ENCODE data around the gene CERS4. TPM values are rescaled to one million over a fixed set of nuclear protein-coding genes. Genes with fewer than 3 reads are reported as not detected.
A peak's percentile ranks its signal among the peaks of the same experiment; 100 is the strongest.

CERS4 gene
- total RNA-seq, 1 donor from 2014 or later = 81.5 TPM

- TF ChIP-seq POLR2A (IDR thresholded peaks at IDR 0.05) (no peak), POLR2AphosphoS5 (IDR thresholded peaks at IDR 0.05; ENCODE audit: insufficient read depth in 1 of 2, low read depth in 1 of 2) (no peak)
- TF ChIP-seq, protein P1, sequence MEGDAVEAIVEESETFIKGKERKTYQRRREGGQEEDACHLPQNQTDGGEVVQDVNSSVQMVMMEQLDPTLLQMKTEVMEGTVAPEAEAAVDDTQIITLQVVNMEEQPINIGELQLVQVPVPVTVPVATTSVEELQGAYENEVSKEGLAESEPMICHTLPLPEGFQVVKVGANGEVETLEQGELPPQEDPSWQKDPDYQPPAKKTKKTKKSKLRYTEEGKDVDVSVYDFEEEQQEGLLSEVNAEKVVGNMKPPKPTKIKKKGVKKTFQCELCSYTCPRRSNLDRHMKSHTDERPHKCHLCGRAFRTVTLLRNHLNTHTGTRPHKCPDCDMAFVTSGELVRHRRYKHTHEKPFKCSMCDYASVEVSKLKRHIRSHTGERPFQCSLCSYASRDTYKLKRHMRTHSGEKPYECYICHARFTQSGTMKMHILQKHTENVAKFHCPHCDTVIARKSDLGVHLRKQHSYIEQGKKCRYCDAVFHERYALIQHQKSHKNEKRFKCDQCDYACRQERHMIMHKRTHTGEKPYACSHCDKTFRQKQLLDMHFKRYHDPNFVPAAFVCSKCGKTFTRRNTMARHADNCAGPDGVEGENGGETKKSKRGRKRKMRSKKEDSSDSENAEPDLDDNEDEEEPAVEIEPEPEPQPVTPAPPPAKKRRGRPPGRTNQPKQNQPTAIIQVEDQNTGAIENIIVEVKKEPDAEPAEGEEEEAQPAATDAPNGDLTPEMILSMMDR (IDR thresholded peaks at IDR 0.05) = no peak
- Histone ChIP-seq H3K4me3 (peak overlapping the region; percentile 44 to 68), H3K9me3 (no peaks in the 10 kb centered on the region), H3K27me3 (no peaks in the 10 kb centered on the region), H3K36me3 (peaks cover 0 to 33% of the 10 kb centered on the region in 2 donors), H3K4me1 (peaks cover 41% of the 10 kb centered on the region), H3K27ac (peak overlapping the region; percentile 66)
- intact Hi-C loops (cut with DNase I) = no loop called here
- no peak for DNase-seq (ENCODE audit: extremely low spot score in 2 of 2)
These were observed 99.7 kb downstream of the CERS4 start for GRCh38 chr19:8308891-8309291.

GRCh38 chr19:8310342-8311055 lies 101.3 kb downstream of the CERS4 start:
- intact Hi-C loops (cut with DNase I) = no loop called here
- Histone ChIP-seq H3K4me3 (no peak overlapping the region), H3K27me3 (no peaks in the 10 kb centered on the region), H3K9me3 (no peaks in the 10 kb centered on the region), H3K36me3 (peaks cover 0 to 49% of the 10 kb centered on the region in 2 donors), H3K4me1 (peaks cover 41% of the 10 kb centered on the region), H3K27ac (no peak overlapping the region)
- DNase-seq (ENCODE audit: extremely low spot score in 2 of 2) = no peak
- no peak for TF ChIP-seq POLR2A (IDR thresholded peaks at IDR 0.05)
- no peak for TF ChIP-seq POLR2AphosphoS5 (IDR thresholded peaks at IDR 0.05; ENCODE audit: insufficient read depth in 1 of 2, low read depth in 1 of 2)
- TF ChIP-seq, protein P1 (IDR thresholded peaks at IDR 0.05) = no peak

- H3K27me3 ChIP-seq = no peaks in the 10 kb centered on the region
- DNase-seq (ENCODE audit: extremely low spot score in 2 of 2) = no peak
- peaks cover 0 to 52% of the 10 kb centered on the region in 2 donors for H3K36me3 ChIP-seq
- no peak overlapping the region for H3K4me3 ChIP-seq
- intact Hi-C loops (cut with DNase I) = no loop called here
- H3K27ac ChIP-seq = no peak overlapping the region
- TF ChIP-seq POLR2AphosphoS5 (IDR thresholded peaks at IDR 0.05; ENCODE audit: insufficient read depth in 1 of 2, low read depth in 1 of 2) = no peak
- no peak for TF ChIP-seq POLR2A (IDR thresholded peaks at IDR 0.05)
- TF ChIP-seq, protein P1 (IDR thresholded peaks at IDR 0.05) = no peak
- H3K9me3 ChIP-seq = no peaks in the 10 kb centered on the region
- H3K4me1 ChIP-seq = peaks cover 40% of the 10 kb centered on the region
These were observed 102.5 kb downstream of the CERS4 start for GRCh38 chr19:8311461-8312260.

Other genes starting within 250 kb of the CERS4 start
- gene ELAVL1, start 203.7 kb upstream of the CERS4 start, total RNA-seq = 40.5 TPM
- not detected for gene CCL25, start 156.6 kb upstream of the CERS4 start, total RNA-seq
- not detected for gene FBN3, start 59.8 kb upstream of the CERS4 start, total RNA-seq
- gene CD320, start 99.0 kb downstream of the CERS4 start, total RNA-seq = 27.3 TPM
- 24.6 TPM for gene NDUFA7, start 112.0 kb downstream of the CERS4 start, total RNA-seq
- gene RPS28, start 112.1 kb downstream of the CERS4 start, total RNA-seq = 516 TPM
- 20.9 TPM for gene KANK3, start 133.9 kb downstream of the CERS4 start, total RNA-seq
- 92.8 TPM for gene ANGPTL4, start 154.8 kb downstream of the CERS4 start, total RNA-seq
- 88.1 TPM for gene RAB11B, start 181.0 kb downstream of the CERS4 start, total RNA-seq
- gene MARCHF2, start 203.9 kb downstream of the CERS4 start, total RNA-seq = 146 TPM
- 140 TPM for gene HNRNPM, start 235.6 kb downstream of the CERS4 start, total RNA-seq

Data from vagina (tissue), 2 donors.